ENCODE measurements around the gene DCST1. TPM values are rescaled to one million over a fixed set of nuclear protein-coding genes. Genes with fewer than 3 reads are reported as not detected.

Gene DCST1
- total RNA-seq, 2 experiments from 2014 or later: not detected

GRCh38 chr1:155079487-155080311, 46.1 kb downstream of the DCST1 start:
- no peak for DNase-seq (ENCODE audit: low spot score)
- peaks cover 63% of the 10 kb centered on the region for H3K4me1 ChIP-seq (ENCODE audit: insufficient read depth, low read length, poor library complexity, severe bottlenecking)
- ChIA-PET POLR2A (no interaction called here), CTCF (ENCODE audit: unreplicated experiment) (no interaction called here)
- no peaks in the 10 kb centered on the region for H3K9me3 ChIP-seq (ENCODE audit: low read length)
- intact Hi-C loops (cut with micrococcal nuclease; ENCODE audit: unreplicated experiment): no loop called here
- H3K79me2 ChIP-seq (ENCODE audit: insufficient read depth, low read depth, low read length): no peaks in the 10 kb centered on the region
- TF ChIP-seq CTCF (conservative IDR thresholded peaks at IDR 0.05; ENCODE audit: low read length) (no peak), EZH2phosphoT487 (IDR thresholded peaks at IDR 0.05; ENCODE audit: borderline replicate concordance, low read depth, low read length) (peak; percentile 24; the same call in 1 of the 2 replicates)
- H3K9me2 ChIP-seq (ENCODE audit: insufficient read depth, low read length): no peaks in the 10 kb centered on the region
- no peaks in the 10 kb centered on the region for H3K36me3 ChIP-seq (ENCODE audit: insufficient read depth, low read length)
- H3K4me3 ChIP-seq (ENCODE audit: low read depth, low read length, poor library complexity, severe bottlenecking): peak overlapping the region; percentile 62
- BruUV-seq (replicated peaks): no TSS peak
- no peak overlapping the region for H3K27ac ChIP-seq (ENCODE audit: low read depth, low read length, poor library complexity, severe bottlenecking)
- peak overlapping the region; percentile 79 for H3K4me2 ChIP-seq (ENCODE audit: low read length)
- no peak overlapping the region for H2AFZ ChIP-seq (ENCODE audit: low read length)
- no peaks in the 10 kb centered on the region for H4K20me1 ChIP-seq (ENCODE audit: insufficient read depth, low read length)

- Histone ChIP-seq H3K36me3 (ENCODE audit: insufficient read depth, low read length) (no peaks in the 10 kb centered on the region), H4K20me1 (ENCODE audit: insufficient read depth, low read length) (no peaks in the 10 kb centered on the region), H3K4me2 (ENCODE audit: low read length) (peak overlapping the region; percentile 79), H3K9me2 (ENCODE audit: insufficient read depth, low read length) (no peaks in the 10 kb centered on the region), H3K9me3 (ENCODE audit: low read length) (no peaks in the 10 kb centered on the region), H3K4me3 (ENCODE audit: low read depth, low read length, poor library complexity, severe bottlenecking) (peak overlapping the region; percentile 56), H2AFZ (ENCODE audit: low read length) (no peak overlapping the region), H3K4me1 (ENCODE audit: insufficient read depth, low read length, poor library complexity, severe bottlenecking) (peaks cover 57% of the 10 kb centered on the region), H3K27ac (ENCODE audit: low read depth, low read length, poor library complexity, severe bottlenecking) (no peak overlapping the region), H3K79me2 (ENCODE audit: insufficient read depth, low read depth, low read length) (no peaks in the 10 kb centered on the region)
- TF ChIP-seq EZH2phosphoT487 (IDR thresholded peaks at IDR 0.05; ENCODE audit: borderline replicate concordance, low read depth, low read length) (no peak; the same call in none of the 2 replicates), CTCF (conservative IDR thresholded peaks at IDR 0.05; ENCODE audit: low read length) (no peak)
- intact Hi-C loops (cut with micrococcal nuclease; ENCODE audit: unreplicated experiment): no loop called here
- ChIA-PET POLR2A (no interaction called here), CTCF (ENCODE audit: unreplicated experiment) (no interaction called here)
- DNase-seq (ENCODE audit: low spot score): peak; percentile 53
- BruUV-seq (replicated peaks): no TSS peak
These were observed 46.9 kb downstream of the DCST1 start for GRCh38 chr1:155080312-155081228.
